HepG2 (cell line): ENCODE results near the gene MRPL28. TPM values are rescaled to one million over a fixed set of nuclear protein-coding genes. Genes with fewer than 3 reads are reported as not detected.

Experiments
- ATAC-seq: fragments of 200-7000 bp; cut with Tn5 transposase; 3 replicates; pipeline ENCODE4 v1.9.1; 2020; ENCODE audit warnings: mild to moderate bottlenecking, moderate library complexity
- BruUV-seq: library from RNA; stranded (reverse); fragments of 400-500 nt; replicated peaks from 2 replicates; lab custom pipeline; 2021; lab: Mats Ljungman, UMichigan
- CTCF ChIA-PET: fragments of 300-600 bp; formaldehyde crosslinking; extraction: SDS; loops from one replicate; lab custom pipeline; 2021; ENCODE audit warnings: low total read pairs, inconsistent platforms, low intra/inter-chr PET ratio; lab: Yijun Ruan, JAX
- POLR2A ChIA-PET: fragments of 350-600 bp; sonication (Branson Sonifier 250); formaldehyde crosslinking; loops from one replicate; lab custom pipeline; 2020; ENCODE audit warnings: antibody characterized with exemption, inconsistent platforms; lab: Yijun Ruan, JAX
- DNase-seq: peaks from one replicate; pipeline ENCODE4 v3.0.0-alpha.2; 2015; ENCODE audit warnings: low spot score
- FAIRE-seq: peaks from 3 replicates; lab custom pipeline; 2011; peaks lifted over from hg19 to GRCh38; lab: Jason Lieb, UNC
- H2AFZ ChIP-seq: one replicate; pipeline ENCODE4 v1.6.1; 2011; ENCODE audit warnings: low read length, inconsistent platforms
- H3K27ac ChIP-seq: fragments of 300-600 bp; 3 replicates; pipeline ENCODE4 v1.8.0; 2011; ENCODE audit warnings: mixed run types, mild to moderate bottlenecking, mixed read lengths, low read length, inconsistent platforms; ENCODE audit not compliant: insufficient read depth; ENCODE audit errors: extremely low read length
- H3K27me3 ChIP-seq, 2 experiments: fragments of 200-600 bp in 1 of 2; 2 replicates in 1 of 2; 3 replicates in 1 of 2; pipeline versions ENCODE4 v1.6.0 to v1.8.0; 2011; ENCODE audit warnings: low read length in 2 of 2, mild to moderate bottlenecking in 2 of 2, moderate library complexity in 2 of 2, inconsistent platforms in 1 of 2; ENCODE audit not compliant: insufficient read depth in 2 of 2, control insufficient read depth in 1 of 2
- H3K36me3 ChIP-seq, 2 experiments: fragments of 200-600 bp in 1 of 2; replicated peaks in 1 of 2; 2 replicates in 1 of 2; 3 replicates in 1 of 2; pipeline versions ENCODE4 v1.5.1 to v1.8.0; 2011; ENCODE audit warnings: low read length in 2 of 2, inconsistent platforms in 1 of 2; ENCODE audit not compliant: insufficient read depth in 2 of 2, control insufficient read depth in 1 of 2
- H3K4me1 ChIP-seq: 2 replicates; pipeline ENCODE4 v1.5.1; 2012; ENCODE audit warnings: low read length, inconsistent platforms; ENCODE audit not compliant: insufficient read depth
- H3K4me2 ChIP-seq: 2 replicates; pipeline ENCODE4 v1.6.0; 2011; ENCODE audit warnings: low read depth, low read length, inconsistent platforms
- H3K4me3 ChIP-seq, 3 experiments: fragments of 200-600 bp in 1 of 3; sonication (generic), shearing (Covaris generic) in 1 of 3; replicated peaks in 1 of 3; 2 replicates each; pipeline ENCODE4 v1.5.1; 2011 to 2016; ENCODE audit warnings: low read length in 3 of 3, inconsistent platforms in 2 of 3, low read depth in 2 of 3, mild to moderate bottlenecking in 2 of 3, control low read depth in 1 of 3, mixed read lengths in 1 of 3; ENCODE audit not compliant: insufficient read depth in 1 of 3
- H3K79me2 ChIP-seq: one replicate; pipeline ENCODE4 v1.6.1; 2011; ENCODE audit warnings: low read length, inconsistent platforms; ENCODE audit not compliant: insufficient read depth
- H3K9ac ChIP-seq: 2 replicates; pipeline ENCODE4 v1.6.0; 2011; ENCODE audit warnings: mild to moderate bottlenecking, low read depth, low read length, inconsistent platforms; ENCODE audit not compliant: insufficient read depth
- H3K9me3 ChIP-seq: 2 replicates; pipeline ENCODE4 v1.5.1; 2012; ENCODE audit warnings: mild to moderate bottlenecking, low read length
- H4K20me1 ChIP-seq: 2 replicates; pipeline ENCODE4 v1.6.0; 2011; ENCODE audit warnings: inconsistent platforms, mild to moderate bottlenecking, low read length, moderate library complexity; ENCODE audit not compliant: insufficient read depth
- GPN1 ChIP-seq: sonication (generic); formaldehyde crosslinking; IDR thresholded peaks from 2 replicates; pipeline ENCODE4 v1.5.1; 2020; ENCODE audit warnings: missing genetic modification reagents, borderline replicate concordance
- HNRNPL ChIP-seq: fragments of 200-400 bp; formaldehyde crosslinking; IDR thresholded peaks from 2 replicates; pipeline ENCODE4 v1.6.1; 2017; ENCODE audit warnings: mild to moderate bottlenecking, low read depth, low read length
- KLF12 ChIP-seq: sonication (generic); formaldehyde crosslinking; IDR thresholded peaks from 2 replicates; pipeline ENCODE4 v1.4.0; 2020; ENCODE audit warnings: missing genetic modification reagents, borderline replicate concordance
- ZFP1 ChIP-seq: IDR thresholded peaks from 2 replicates; pipeline ENCODE4 v1.6.1; 2016
- ZNF20 ChIP-seq: sonication (generic); formaldehyde crosslinking; IDR thresholded peaks from 2 replicates; pipeline ENCODE4 v1.4.0; 2020; ENCODE audit warnings: mild to moderate bottlenecking, moderate library complexity, missing genetic modification reagents
- ZNF329 ChIP-seq: sonication (generic); formaldehyde crosslinking; IDR thresholded peaks from 2 replicates; pipeline ENCODE4 v1.9.0; 2021; ENCODE audit warnings: low read depth, mild to moderate bottlenecking, missing genetic modification reagents
- ZNF446 ChIP-seq: sonication (generic); formaldehyde crosslinking; IDR thresholded peaks from 2 replicates; pipeline ENCODE4 v1.5.0; 2020; ENCODE audit warnings: mild to moderate bottlenecking, missing genetic modification reagents
- ZNF501 ChIP-seq: sonication (generic); formaldehyde crosslinking; IDR thresholded peaks from 2 replicates; pipeline ENCODE4 v1.5.1; 2020; ENCODE audit warnings: mild to moderate bottlenecking, moderate library complexity, missing genetic modification reagents
- ZNF503 ChIP-seq: sonication (generic); formaldehyde crosslinking; IDR thresholded peaks from 2 replicates; pipeline ENCODE4 v1.4.0; 2020; ENCODE audit warnings: missing genetic modification reagents
- ZNF678 ChIP-seq: sonication (generic); formaldehyde crosslinking; IDR thresholded peaks from 2 replicates; pipeline ENCODE4 v1.4.0; 2020; ENCODE audit warnings: mild to moderate bottlenecking, missing genetic modification reagents
- WGBS: methylation state at CpG from one replicate; pipeline ENCODE4 v1.1.6; 2017; ENCODE audit warnings: low lambda C conversion rate; 5-methylcytosine and 5-hydroxymethylcytosine counted together
- in situ Hi-C: cut with HindIII; loops from 2 replicates; pipeline ENCODE4 v1.10.0; 2017; ENCODE audit warnings: low pct_unique_long_range_greater_than_20kb; ENCODE audit not compliant: extremely low pct_ligation_motif_present
- intact Hi-C: fragments of 100-400 bp; cut with micrococcal nuclease; formaldehyde crosslinking; loops from one replicate; pipeline ENCODE4 v1.10.0; 2022; ENCODE audit not compliant: unreplicated experiment
- polyA plus RNA-seq, 8 experiments: library from polyadenylated mRNA; depleted of rRNA in 3 of 8; stranded (reverse) in 7 of 8; unstranded in 1 of 8; fragments of >200 nt; fragmentation: Illumina TruSeq in 4 of 8; extraction: Trizol in 4 of 8; gene quantifications; 2 replicates each; pipeline versions ENCODE4 v1.2.1 to v1.2.3, GENCODE V29; 2011 to 2016; ENCODE audit warnings: low read depth in 4 of 8, missing spikeins in 1 of 8, mixed read lengths in 1 of 8; ENCODE audit not compliant: insufficient read depth in 1 of 8
- total RNA-seq, 5 experiments: library from RNA; depleted of rRNA; stranded (reverse); fragments of >200 nt; fragmentation: Illumina TruSeq; extraction: Trizol; gene quantifications; 2 replicates each; pipeline ENCODE4 v1.2.3, GENCODE V29; 2016; ENCODE audit warnings: low read depth in 1 of 5
- TF ChIP-seq, protein P1 (sequence below): sonication (generic); formaldehyde crosslinking; IDR thresholded peaks from 2 replicates; pipeline ENCODE4 v1.4.0; 2020; ENCODE audit warnings: low read depth, mild to moderate bottlenecking, missing genetic modification reagents
- TF ChIP-seq, protein P2 (sequence below): sonication (generic); formaldehyde crosslinking; IDR thresholded peaks from 2 replicates; pipeline ENCODE4 v1.4.0; 2020; ENCODE audit warnings: missing genetic modification reagents
- TF ChIP-seq, protein P3 (sequence below): IDR thresholded peaks from 2 replicates; pipeline ENCODE4 v1.6.1; 2016; ENCODE audit warnings: missing compliant biosample characterization, missing genetic modification reagents, borderline replicate concordance

MRPL28 gene
- total and polyA plus RNA-seq, 2 of the 13 experiments (the other 11 are each of a cell fraction or from before 2014, with no cell fraction given): 114 to 135 TPM

DNA sequence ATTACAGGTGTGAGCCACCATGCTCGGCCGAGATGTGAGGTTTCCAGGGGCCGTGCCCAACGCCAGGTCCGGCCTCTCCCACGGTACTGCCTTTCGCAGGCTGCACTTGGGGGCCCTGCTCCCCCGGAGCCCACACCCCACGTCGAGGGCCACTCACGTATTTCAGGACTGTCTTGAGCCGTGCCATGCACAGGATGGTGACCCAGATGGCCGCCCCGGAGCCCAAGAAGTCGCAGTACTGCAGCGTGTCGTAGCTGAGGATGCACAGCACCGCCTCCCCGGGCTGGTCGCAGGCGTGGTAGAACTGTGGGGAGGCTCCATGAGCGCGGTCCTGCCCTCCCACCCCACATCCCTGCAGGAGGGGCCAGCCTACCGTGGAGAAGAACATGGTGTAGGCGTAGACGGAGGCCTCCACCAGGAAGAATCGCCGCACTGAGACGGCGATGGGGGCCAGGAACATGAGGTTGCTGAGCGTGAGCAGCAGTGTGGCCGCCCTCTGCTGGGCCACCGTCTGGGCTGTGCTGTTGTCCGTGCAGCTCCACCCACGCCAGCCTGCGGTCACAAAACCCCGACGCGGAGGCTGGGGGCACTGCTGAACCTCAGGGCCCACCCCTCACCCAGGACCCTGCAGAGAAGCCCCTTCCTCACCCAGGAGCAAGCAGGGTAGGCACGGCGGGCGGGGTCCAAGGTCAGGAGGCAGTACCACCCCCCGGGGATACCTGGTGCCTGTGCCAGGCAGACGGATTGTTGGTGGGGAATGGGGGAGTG, 3.7 kb upstream of the MRPL28 start:
- Histone ChIP-seq H3K36me3 (peaks cover 16 to 27% of the 10 kb centered on the region in 2 experiments; a peak in 4 of 5 replicates), H3K4me1 (peaks cover 16% of the 10 kb centered on the region), H3K27me3 (no peaks in the 10 kb centered on the region), H3K4me3 (no peak overlapping the region), H3K9ac (no peak overlapping the region), H3K4me2 (no peak overlapping the region), H4K20me1 (no peaks in the 10 kb centered on the region), H3K79me2 (peaks cover 7% of the 10 kb centered on the region), H2AFZ (no peak overlapping the region), H3K27ac (no peak overlapping the region), H3K9me3 (no peaks in the 10 kb centered on the region)
- ATAC-seq (no peak), FAIRE-seq (no peak), DNase-seq (no peak)
- intact Hi-C loops (no loop called here), in situ Hi-C loops (no loop called here)
- 96% methylated on average over 20 of the region's 44 CpGs for WGBS
- BruUV-seq: no TSS peak
- TF ChIP-seq ZFP1 (CRISPR knock-in tag) (no peak), GPN1 (CRISPR knock-in tag) (no peak), ZNF20 (CRISPR knock-in tag) (no peak), ZNF446 (CRISPR knock-in tag) (no peak), ZNF501 (CRISPR knock-in tag) (no peak), ZNF503 (no peak), ZNF329 (no peak), ZNF678 (CRISPR knock-in tag) (no peak), KLF12 (CRISPR knock-in tag) (no peak), HNRNPL (no peak)
- TF ChIP-seq, protein P1, sequence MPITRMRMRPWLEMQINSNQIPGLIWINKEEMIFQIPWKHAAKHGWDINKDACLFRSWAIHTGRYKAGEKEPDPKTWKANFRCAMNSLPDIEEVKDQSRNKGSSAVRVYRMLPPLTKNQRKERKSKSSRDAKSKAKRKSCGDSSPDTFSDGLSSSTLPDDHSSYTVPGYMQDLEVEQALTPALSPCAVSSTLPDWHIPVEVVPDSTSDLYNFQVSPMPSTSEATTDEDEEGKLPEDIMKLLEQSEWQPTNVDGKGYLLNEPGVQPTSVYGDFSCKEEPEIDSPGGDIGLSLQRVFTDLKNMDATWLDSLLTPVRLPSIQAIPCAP (CRISPR knock-in tag): no peak
- TF ChIP-seq, protein P2, sequence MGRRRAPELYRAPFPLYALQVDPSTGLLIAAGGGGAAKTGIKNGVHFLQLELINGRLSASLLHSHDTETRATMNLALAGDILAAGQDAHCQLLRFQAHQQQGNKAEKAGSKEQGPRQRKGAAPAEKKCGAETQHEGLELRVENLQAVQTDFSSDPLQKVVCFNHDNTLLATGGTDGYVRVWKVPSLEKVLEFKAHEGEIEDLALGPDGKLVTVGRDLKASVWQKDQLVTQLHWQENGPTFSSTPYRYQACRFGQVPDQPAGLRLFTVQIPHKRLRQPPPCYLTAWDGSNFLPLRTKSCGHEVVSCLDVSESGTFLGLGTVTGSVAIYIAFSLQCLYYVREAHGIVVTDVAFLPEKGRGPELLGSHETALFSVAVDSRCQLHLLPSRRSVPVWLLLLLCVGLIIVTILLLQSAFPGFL (CRISPR knock-in tag): no peak
- TF ChIP-seq, protein P3, sequence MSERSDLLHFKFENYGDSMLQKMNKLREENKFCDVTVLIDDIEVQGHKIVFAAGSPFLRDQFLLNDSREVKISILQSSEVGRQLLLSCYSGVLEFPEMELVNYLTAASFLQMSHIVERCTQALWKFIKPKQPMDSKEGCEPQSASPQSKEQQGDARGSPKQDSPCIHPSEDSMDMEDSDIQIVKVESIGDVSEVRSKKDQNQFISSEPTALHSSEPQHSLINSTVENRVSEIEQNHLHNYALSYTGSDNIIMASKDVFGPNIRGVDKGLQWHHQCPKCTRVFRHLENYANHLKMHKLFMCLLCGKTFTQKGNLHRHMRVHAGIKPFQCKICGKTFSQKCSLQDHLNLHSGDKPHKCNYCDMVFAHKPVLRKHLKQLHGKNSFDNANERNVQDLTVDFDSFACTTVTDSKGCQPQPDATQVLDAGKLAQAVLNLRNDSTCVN (CRISPR knock-in tag): no peak
- ChIA-PET CTCF (no interaction called here), POLR2A (no interaction called here)
